Lower leg skin (tissue), 3 donors: ENCODE results near the gene NECAP2.

Source experiments
- POLR2A ChIP-seq, 2 donors: fragments of 450-650 bp; IDR thresholded peaks; one replicate each; pipeline ENCODE4 v1.6.1; 2016 to 2017; ENCODE audit warnings: antibody characterized with exemption in 2 of 2, mild to moderate bottlenecking in 1 of 2, moderate library complexity in 1 of 2
- TF ChIP-seq, protein P1 (sequence below), 3 donors: fragments of 450-650 bp; IDR thresholded peaks; one replicate each; pipeline ENCODE4 v1.5.1; 2016; ENCODE audit warnings: antibody characterized with exemption in 3 of 3, mild to moderate bottlenecking in 3 of 3, moderate library complexity in 2 of 3

DNA sequence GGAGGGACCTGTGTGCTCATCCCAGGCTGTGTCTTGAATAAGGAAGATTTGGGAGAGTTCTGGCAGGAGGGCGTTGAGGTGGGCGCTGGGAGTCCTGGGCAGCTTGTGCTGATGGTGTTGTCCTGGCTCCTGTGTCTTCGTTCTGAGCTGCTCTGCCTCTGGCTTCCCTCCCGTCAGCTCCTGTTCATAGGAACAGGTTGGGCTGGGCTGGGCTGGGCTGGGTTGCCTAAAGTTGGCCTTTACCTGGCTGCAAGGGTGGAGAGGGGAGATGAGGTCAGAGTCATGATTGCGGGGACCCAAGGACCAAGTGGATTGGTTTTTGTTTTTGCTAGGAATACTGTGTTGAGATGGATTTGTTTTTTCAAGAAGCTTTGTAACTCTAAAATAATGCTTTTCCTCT is 9.1 kb downstream of the NECAP2 start:
- TF ChIP-seq, protein P1, sequence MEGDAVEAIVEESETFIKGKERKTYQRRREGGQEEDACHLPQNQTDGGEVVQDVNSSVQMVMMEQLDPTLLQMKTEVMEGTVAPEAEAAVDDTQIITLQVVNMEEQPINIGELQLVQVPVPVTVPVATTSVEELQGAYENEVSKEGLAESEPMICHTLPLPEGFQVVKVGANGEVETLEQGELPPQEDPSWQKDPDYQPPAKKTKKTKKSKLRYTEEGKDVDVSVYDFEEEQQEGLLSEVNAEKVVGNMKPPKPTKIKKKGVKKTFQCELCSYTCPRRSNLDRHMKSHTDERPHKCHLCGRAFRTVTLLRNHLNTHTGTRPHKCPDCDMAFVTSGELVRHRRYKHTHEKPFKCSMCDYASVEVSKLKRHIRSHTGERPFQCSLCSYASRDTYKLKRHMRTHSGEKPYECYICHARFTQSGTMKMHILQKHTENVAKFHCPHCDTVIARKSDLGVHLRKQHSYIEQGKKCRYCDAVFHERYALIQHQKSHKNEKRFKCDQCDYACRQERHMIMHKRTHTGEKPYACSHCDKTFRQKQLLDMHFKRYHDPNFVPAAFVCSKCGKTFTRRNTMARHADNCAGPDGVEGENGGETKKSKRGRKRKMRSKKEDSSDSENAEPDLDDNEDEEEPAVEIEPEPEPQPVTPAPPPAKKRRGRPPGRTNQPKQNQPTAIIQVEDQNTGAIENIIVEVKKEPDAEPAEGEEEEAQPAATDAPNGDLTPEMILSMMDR (IDR thresholded peaks at IDR 0.05) = no peak
- TF ChIP-seq POLR2A (IDR thresholded peaks at IDR 0.05) = no peak
